GM21526 (cell line): Measurements from ENCODE around the gene NFATC3.

Experiments used
- ATAC-seq: cut with Tn5 transposase; IDR thresholded peaks from one replicate; pipeline ENCODE4 v1.9.1; 2021; ENCODE audit warnings: moderate library complexity; ENCODE audit not compliant: unreplicated experiment, low FRiP score

NFATC3 gene

DNA sequence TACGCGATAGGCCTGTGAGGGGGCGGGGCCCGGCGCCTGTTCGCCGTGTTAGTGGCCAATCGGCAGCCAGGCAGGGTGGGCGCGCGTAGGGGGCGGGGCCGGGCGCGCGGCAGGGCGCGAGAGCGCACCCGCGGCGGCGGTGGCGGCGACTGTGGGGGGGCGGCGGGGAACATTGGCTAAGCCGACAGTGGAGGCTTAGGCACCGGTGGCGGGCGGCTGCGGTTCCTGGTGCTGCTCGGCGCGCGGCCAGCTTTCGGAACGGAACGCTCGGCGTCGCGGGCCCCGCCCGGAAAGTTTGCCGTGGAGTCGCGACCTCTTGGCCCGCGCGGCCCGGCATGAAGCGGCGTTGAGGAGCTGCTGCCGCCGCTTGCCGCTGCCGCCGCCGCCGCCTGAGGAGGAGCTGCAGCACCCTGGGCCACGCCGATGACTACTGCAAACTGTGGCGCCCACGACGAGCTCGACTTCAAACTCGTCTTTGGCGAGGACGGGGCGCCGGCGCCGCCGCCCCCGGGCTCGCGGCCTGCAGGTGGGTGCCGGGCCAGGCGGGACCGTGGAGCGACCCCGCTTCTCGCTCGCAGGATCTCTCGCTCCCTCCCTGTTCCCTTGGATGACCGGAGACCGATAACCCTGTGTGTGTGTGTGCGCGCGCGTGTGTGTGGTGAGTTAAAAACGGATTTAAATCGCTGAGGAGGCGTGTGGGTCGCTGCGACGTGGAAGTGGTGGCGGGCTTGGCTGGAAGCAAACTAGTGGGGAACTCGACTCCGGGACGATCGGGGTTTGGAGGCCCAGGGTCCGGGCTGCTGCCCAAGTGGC, at the start of gene NFATC3:
NFATC3 (plus strand) TSS at position 112 of the 813 bp plus-strand sequence; CDS start at position 424, 312 bp downstream.
- peak; percentile 60 for ATAC-seq

DNA sequence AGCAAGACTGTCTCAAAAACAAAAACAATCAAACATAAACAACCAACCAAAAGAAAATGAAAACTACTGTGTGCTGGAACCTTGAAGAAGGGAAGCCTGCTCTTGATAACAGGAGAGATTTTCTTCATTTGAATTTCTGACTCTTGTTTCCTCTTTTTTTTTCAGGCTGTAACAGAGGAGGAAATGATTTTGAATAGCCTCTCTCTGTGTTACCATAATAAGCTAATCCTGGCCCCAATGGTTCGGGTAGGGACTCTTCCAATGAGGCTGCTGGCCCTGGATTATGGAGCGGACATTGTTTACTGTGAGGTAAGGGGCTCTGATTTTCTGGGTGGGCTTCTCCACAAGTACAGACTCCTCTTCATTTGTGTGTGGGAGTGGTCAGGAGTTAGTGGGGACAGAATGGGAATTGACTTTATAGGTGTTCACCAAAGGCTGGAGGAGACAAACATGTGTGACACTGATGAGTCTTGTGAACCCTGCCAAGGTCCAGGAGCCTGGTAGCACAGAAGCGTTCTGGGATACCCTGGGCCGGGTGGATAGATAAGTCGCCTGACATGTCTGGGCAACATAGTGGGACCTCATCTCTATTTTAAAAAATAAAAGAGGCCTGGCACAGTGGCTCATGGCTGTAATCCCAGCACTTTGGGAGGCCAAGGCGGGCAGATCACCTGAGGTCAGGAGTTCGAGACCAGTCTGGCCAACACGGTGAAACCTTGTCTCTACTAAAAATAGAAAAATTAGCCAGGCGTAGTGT, 47.2 kb upstream of the NFATC3 start:
- ATAC-seq: no peak

DNA sequence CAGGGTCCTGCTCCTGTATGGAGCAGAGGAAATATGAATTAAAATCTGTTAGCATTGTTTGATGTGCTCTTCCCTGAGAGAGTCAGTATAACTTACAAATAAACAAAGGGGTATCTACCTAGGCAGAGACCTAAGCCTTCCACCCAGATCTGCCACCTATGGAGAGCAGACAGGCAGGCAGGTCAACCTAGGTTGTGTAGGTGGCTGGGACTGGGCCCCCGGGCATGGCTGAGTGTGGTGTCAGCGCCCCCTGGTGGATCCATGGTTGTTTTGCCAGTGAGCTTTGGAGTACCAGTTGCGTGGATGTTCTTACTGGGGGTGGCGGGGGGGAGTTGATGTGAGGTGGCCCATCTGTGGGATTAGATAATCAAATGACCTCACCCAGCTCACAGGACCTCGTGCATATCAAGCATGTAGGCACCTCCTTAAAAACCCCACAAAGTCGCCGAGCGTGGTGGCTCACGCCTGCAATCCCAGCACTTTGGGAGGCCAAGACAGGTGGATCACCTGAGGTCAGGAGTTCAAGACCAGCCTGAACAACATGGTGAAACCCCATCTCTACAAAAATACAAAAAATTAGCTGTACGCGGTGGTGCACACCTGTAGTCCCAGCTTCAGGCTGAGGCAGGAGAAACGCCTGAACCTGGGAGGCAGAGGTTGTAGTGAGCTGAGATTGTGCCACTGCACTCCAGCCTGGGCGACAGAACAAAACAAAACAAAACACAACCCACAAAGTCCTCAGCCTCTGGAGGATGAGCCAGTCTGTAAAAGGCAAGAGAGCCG, 44.5 kb upstream of the NFATC3 start:
- peak; percentile 67 for ATAC-seq

DNA sequence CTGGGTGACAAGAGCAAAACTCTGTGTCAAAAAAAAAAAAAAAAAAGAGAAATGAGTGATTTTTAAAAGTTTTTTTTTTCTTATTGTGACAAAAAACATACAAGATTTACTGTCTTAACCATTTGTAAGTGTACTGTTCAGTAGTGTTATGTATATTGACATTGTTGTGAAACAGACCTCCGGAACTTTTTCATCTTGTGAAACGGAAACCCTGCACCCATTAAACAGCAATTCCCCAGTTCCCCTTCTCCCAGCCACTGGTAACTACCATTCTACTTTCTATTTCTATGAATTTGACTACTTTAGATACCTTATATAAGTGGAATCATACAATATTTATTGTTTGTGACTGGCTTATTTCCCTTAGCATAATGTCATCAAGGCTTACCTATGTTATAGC, 43.4 kb upstream of the NFATC3 start:
- no peak for ATAC-seq

DNA sequence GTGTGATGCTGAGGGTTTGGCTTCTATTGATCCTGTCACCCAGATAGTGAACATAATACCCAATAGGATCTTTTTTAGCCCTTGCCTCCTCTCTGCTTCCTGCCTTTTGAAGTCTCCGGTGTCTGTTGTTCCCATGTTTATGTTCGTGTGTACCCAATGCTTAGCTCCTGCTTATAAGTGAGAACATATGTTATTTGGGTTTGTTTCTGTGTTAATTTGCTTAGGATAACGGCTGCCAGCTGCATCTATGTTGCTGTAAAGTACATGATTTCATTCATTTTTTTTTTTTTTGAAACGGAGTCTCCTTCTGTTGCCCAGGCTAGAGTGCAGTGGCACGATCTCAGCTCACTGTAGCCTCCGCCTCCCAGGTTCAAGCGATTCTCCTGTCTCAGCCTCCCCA, 39.1 kb upstream of the NFATC3 start:
- ATAC-seq: no peak

DNA sequence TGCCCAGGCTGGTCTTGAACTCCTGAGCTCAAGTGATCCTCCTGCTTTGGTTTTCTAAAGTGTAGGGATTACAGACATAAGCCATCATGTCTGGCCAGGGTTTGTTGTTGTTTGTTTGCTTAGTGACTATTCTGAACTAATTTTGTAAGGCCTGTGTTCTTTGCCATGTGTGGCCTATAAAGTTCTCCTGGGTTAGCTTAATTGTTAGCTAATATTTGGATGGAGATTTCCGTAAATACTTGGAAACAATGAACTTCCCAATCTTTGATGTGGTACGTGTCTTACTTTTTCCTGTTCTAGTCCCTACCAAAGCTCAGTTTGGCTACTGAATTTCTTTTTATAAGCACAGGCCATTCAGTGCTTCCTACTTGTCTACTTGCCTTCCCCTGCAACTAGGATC, 37.2 kb upstream of the NFATC3 start:
- no peak for ATAC-seq

DNA sequence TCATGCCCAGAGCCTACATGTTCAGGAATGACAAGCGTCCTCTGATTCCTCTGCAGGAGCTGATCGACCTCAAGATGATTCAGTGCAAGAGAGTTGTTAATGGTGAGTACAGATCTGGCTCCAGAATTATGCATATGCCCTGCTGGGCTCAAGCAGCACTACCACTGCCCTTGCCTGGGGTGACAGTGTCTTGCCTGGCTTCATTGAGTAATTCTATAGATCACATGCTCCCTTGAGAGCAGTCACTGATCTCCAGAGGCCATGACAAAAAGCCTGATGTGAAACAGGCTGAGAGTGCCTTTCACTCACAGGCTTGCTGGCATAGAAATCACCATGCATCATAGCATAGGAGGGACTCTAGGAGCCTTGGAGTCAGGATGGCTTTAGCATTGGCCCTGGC, 35.7 kb upstream of the NFATC3 start:
- no peak for ATAC-seq

DNA sequence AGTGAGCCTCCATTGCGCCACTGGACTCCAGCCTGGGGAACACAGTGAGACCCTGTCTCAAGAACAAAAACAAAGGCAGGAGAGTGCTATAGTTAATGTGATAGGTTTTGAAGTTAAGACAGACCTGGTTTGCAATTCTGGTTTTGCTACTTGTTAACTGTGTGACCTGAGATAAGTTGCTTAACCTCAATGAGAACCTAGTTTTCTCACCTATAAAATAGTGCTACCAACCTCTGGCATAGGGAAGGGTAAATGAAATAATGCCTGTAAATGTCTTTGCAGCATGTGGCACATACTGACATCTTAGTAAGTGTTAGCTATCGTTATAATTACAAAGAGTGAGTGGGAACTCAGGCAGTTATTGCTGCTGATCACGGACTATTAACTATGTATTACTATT, 29.8 kb upstream of the NFATC3 start:
- no peak for ATAC-seq

DNA sequence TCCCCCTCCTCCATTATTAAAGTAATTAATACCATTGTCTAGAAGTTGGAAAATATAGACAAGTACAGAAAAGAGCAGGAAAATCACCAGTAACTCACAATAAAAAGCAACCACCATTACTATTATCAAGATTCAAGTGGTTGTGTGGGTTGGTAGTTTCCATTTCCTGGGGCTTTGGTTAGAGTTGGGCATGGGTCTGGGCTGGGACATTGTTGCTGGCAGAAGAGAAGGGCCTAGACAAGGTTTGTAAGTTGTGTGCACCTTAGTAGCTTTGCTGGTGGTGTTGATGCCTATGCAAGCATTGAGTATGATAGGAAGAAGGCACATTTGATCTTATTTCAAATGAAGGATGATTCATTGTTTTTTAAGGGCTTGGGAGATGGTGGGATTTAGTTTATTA, 25.4 kb upstream of the NFATC3 start:
- no peak for ATAC-seq

DNA sequence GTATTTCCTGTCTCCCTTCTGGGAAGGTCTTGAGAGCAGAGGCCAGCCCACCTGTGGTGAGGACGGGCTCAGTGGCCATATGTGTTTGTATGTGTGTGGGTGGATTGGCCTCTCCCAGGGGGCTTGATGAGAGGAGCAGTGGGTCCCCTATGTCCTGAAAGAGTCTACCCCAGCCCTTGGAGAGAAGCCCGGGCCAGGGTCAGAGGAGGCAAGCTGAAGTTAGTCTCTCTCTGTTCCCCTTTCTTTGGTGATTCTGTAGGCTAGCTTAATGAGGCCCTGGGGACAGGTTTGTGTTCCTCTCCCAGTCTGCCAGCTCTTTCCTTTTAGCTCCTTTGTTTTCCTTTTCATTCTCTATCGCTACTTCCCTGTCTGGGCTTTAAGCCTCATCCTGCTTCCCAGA, 23.8 kb upstream of the NFATC3 start:
- ATAC-seq: no peak

DNA sequence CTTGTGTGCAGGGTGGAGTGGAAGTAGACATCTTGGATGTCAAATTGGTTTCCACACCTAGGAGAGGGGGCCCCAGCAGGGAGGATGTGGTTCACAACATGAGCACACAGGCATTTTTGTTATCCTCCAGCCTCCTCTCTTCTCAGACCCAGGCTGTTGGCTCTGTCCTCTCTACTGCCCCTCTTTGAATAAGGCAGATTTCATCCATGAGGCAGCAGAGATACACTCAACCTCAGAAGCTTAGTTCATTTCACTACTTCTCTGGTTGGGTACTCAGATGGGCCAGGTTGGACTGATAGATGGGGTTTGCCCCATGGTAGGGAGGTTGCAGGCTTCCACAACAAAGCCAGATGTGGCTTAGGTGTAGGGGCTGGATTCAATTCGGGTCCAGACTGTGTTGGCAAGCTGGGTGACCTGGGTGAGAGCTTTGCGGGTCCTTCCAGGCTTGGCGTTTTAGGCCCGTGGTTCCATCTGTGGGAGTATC, 22.2 kb upstream of the NFATC3 start:
- no peak for ATAC-seq

DNA sequence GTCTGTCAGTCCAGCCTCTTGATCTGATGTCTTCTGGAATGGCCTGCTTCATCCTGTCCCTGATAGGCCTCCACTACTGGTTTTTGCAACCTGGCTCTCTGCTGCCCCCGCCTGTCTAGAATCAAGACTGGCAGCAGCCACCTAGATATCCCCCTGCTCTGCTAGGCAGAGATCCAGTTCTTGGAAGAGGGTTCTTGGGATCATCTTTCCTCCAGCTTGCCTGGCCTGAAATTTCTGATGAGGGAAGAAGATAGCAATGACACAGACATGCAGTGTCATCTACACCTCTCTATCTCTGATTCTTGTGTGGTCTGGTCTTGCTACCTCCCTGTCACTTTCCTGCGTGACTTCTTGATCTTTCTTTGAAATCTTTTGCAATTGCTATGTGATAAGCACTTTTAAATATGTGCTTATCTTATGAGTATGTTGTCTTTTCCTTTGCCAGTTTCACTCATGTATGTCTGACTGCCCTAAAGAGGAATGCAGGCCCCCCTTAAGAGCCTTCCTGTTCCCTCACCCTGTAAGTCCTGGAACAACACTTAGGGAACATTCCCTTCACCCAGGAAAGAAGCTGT, 20.3 kb upstream of the NFATC3 start:
- ATAC-seq: no peak

DNA sequence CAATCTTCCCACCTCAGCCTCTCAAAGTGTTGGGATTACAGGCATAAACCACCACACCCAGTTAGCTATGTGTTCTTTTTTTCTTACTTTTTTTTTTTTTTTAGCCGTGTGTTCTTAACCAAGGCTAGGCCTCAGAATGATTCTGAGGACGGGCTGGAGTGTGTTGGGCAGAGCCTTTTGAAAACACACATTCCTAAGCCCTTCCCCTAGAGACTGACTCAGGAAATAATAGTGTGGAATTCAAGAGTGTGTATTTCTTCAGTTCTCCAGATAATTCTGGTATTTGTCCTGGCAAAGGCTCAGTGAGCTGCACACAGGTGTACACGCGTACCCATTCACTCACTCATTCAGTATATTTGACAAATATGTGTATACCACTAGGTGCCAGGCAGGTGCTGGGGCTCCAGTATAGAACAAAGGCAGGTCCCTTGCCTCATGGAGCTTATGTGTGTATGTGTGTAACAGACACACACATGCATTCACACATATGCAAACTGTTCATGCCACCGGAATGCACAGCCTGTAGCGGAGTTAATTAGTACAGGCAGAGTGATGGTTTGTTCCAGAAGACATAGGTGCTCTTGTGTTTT, 19.4 kb upstream of the NFATC3 start:
- ATAC-seq: no peak

DNA sequence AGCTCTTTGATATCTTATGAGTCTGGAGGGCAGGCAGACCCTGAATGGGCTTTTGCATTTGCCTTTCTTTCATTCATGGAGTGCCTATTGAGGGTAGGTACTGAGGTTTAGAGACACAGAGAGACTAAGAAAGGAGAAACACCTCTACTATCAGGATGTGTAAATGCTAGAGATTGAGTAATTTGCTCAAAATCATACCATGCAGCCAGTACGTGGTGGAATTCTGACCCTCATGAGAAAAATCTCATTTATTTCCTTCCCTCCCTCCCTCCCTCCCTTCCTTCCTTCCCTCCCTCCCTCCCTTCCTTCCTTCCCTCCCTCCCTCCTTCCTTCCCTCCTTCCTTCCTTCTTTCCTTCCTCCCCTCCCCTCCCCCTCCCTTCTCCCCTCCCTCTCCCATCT, 18.4 kb upstream of the NFATC3 start:
- ATAC-seq: no peak

DNA sequence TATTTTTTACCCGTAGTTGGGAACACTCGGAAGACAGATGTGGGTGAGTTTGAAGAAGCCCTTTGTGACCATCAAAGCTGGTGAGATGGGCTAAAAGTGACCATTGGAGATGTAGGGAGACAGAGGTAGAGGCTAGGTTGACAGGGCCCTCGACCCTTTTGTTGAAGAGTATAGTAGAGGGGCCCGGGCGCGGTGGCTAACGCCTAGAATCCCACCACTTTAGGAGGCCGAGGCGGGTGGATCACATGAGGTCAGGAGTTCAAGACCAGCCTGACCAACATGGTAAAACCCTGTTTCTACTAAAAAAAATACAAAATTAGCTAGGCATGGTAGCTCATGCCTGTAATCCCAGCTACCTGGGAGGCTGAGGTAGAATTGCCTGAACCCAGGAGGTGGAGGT, 16.2 kb upstream of the NFATC3 start:
- no peak for ATAC-seq

DNA sequence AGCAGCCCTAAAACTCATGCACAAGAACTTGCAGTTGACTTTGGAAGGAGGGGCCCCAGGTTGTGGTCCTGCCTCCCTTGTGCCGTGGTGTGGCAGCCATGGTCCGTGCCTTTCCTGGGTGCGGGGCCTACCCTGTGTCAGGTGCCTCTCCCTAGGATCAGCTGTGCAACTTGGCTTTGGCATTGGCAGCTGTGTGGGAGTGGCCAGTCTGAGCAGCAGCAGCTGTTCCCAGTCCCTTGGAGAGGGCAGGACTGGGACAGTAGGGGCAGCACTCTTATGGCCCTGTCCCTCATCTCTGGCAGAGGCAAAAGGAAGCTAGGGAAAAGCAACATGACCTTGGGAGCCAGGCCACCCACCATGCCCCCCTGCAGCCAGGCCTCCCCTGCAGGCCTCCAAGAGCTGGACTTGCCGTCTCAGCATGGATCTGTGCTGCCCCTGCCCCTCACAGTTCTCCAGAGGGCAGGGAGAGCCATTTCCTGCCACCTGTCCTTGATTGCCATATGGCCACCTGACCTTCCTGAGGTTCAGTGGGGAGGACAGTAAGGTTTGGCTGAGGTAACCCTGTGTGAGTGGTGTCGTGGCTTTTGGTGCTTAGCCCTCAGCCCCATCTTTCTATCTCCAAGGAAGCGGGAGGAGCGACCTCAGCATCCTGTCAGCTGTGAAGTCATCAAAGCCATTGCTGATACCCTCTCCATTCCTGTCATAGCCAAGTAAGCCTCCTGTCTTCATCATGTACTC, 15.5 kb upstream of the NFATC3 start:
- no peak for ATAC-seq

DNA sequence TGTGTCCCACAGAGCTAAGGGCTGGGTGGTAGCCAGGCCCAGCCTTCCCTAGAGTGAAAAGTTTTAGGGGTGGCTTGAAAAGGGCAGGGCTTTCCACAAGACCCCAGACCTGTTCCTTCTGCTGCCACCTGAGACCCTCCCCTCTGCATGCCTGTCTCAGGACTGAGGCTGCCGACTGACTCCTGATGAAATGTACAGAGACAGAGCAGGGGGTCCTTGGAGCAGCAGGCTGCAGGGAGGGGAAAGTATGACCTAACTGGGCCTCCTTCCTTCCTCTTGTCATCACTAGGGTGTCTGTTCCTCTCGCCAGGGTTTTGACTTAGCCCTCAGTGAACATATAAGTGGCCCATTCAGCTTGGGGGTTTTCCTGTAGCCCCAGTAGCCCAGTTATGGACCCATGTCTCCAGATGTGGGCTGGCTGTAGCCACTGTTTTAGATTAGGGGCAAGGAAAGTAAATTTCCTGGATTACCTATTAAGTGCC, 14.9 kb upstream of the NFATC3 start:
- ATAC-seq: no peak

DNA sequence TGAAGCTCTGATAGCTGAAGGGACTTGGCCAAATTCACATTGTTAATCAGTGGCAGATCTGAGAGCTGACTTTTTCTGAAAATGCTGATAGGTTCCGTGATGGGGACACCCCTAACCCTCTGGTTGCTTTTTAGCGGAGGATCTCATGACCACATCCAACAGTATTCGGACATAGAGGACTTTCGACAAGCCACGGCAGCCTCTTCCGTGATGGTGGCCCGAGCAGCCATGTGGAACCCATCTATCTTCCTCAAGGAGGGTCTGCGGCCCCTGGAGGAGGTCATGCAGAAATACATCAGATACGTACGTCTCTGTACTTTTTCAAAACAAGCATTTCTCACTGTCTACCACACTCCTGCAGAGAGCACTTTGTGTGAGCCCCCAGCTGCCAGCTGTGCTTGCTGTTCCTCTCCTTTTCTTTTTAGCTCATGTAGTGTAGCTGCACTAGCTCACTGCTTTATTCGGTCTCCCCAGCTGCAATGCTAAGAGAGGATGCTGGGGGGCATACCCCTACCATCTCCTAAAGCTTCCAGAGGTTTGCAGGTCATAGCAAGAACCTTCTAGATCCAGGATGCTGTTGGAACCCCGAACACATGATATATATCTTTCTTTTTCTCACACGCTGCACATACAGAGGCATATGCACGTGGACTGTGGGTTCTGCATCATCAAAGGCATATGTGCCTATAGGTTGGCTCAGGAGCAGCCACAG, 14.2 kb upstream of the NFATC3 start:
- ATAC-seq: no peak

DNA sequence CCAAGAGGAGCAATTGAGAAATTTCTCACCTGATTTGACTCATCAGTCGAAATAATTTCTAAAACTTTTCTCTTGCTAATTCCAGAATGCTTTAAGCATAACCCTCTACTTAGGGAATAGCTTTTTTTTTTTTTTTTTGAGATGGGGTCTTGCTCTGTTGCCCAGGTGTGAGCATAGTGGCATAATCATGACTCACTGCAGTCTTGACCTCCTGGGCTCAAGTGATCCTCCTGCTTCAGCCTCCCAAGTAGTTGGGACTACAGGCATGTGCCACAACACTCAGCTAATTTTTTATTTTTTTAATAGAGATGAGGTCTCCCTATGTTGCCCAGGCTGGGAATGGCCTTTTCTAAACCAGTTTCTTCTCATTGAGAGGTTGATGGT, 13.7 kb upstream of the NFATC3 start:
- no peak for ATAC-seq
